ENCODE measurements around the gene NCMAP.

Gene NCMAP

GRCh38 chr1:24596401-24596880 is 40.6 kb downstream of the NCMAP start:
- no peak overlapping the region for H3K4me3 ChIP-seq (ENCODE audit: low read length)
- no peaks in the 10 kb centered on the region for H3K36me3 ChIP-seq (ENCODE audit: control insufficient read depth, low read length)
- no peaks in the 10 kb centered on the region for H3K9me2 ChIP-seq (replicated peaks; ENCODE audit: control insufficient read depth, low read length)
- H3K79me2 ChIP-seq (ENCODE audit: control insufficient read depth, low read length) = no peaks in the 10 kb centered on the region
- H3K27me3 ChIP-seq (ENCODE audit: control insufficient read depth, low read length) = peaks cover 16% of the 10 kb centered on the region; the same call in 1 of the 2 replicates
- no peaks in the 10 kb centered on the region for H3F3A ChIP-seq (ENCODE audit: control insufficient read depth, insufficient read depth)
- H3K4me2 ChIP-seq (ENCODE audit: low read length) = no peak overlapping the region
- H3K4me1 ChIP-seq (ENCODE audit: control insufficient read depth, low read length) = no peaks in the 10 kb centered on the region
- no peaks in the 10 kb centered on the region for H3K9me3 ChIP-seq (ENCODE audit: control insufficient read depth, insufficient read depth, low read length)
- TF ChIP-seq EZH2phosphoT487 (IDR thresholded peaks at IDR 0.05; ENCODE audit: borderline replicate concordance, low read length) (no peak), CTCF (IDR thresholded peaks at IDR 0.05; ENCODE audit: low read depth, low read length, poor library complexity, severe bottlenecking) (no peak)
- H3K27ac ChIP-seq (ENCODE audit: low read depth, low read length) = no peak overlapping the region
- H4K20me1 ChIP-seq (ENCODE audit: control insufficient read depth, insufficient read depth, low read depth, low read length) = no peaks in the 10 kb centered on the region

DNA sequence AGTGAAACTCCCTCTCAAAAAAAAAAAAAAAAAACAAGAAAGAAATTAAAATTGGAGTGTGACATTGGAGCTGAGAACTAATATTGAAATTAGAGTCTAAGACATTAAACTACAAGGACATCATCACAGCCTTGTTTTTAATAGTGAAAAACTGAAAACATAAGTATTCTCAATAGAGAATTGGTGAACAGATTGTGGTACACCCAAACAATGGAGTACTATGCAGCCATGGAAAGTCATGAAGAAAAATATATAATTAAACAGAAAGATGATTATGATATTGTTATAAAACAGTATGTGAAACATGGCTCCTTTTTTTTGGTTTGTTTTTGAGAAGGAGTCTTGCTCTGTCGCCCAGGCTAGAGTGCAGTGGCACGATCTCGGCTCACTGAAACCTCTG is 43.4 kb downstream of the NCMAP start:
- no peaks in the 10 kb centered on the region for H3F3A ChIP-seq (ENCODE audit: control insufficient read depth, insufficient read depth)
- H3K27ac ChIP-seq (ENCODE audit: low read depth, low read length) = no peak overlapping the region
- H3K36me3 ChIP-seq (ENCODE audit: control insufficient read depth, low read length) = no peaks in the 10 kb centered on the region
- H3K4me1 ChIP-seq (ENCODE audit: control insufficient read depth, low read length) = no peaks in the 10 kb centered on the region
- no peaks in the 10 kb centered on the region for H3K9me3 ChIP-seq (ENCODE audit: control insufficient read depth, insufficient read depth, low read length)
- no peaks in the 10 kb centered on the region for H3K79me2 ChIP-seq (ENCODE audit: control insufficient read depth, low read length)
- TF ChIP-seq CTCF (IDR thresholded peaks at IDR 0.05; ENCODE audit: low read depth, low read length, poor library complexity, severe bottlenecking) (no peak), EZH2phosphoT487 (IDR thresholded peaks at IDR 0.05; ENCODE audit: borderline replicate concordance, low read length) (no peak)
- H3K4me2 ChIP-seq (ENCODE audit: low read length) = no peak overlapping the region
- no peaks in the 10 kb centered on the region for H3K9me2 ChIP-seq (replicated peaks; ENCODE audit: control insufficient read depth, low read length)
- H3K27me3 ChIP-seq (ENCODE audit: control insufficient read depth, low read length) = peaks cover 14% of the 10 kb centered on the region; the same call in 1 of the 2 replicates
- H4K20me1 ChIP-seq (ENCODE audit: control insufficient read depth, insufficient read depth, low read depth, low read length) = no peaks in the 10 kb centered on the region
- H3K4me3 ChIP-seq (ENCODE audit: low read length) = no peak overlapping the region

- Histone ChIP-seq H3K4me2 (ENCODE audit: low read length) (no peak overlapping the region), H3F3A (ENCODE audit: control insufficient read depth, insufficient read depth) (no peaks in the 10 kb centered on the region), H3K4me3 (ENCODE audit: low read length) (no peak overlapping the region), H3K27me3 (ENCODE audit: control insufficient read depth, low read length) (peaks cover 7% of the 10 kb centered on the region; the same call in 1 of the 2 replicates), H4K20me1 (ENCODE audit: control insufficient read depth, insufficient read depth, low read depth, low read length) (no peaks in the 10 kb centered on the region), H3K27ac (ENCODE audit: low read depth, low read length) (no peak overlapping the region), H3K9me2 (replicated peaks; ENCODE audit: control insufficient read depth, low read length) (no peaks in the 10 kb centered on the region), H3K4me1 (ENCODE audit: control insufficient read depth, low read length) (no peaks in the 10 kb centered on the region), H3K36me3 (ENCODE audit: control insufficient read depth, low read length) (no peaks in the 10 kb centered on the region), H3K9me3 (ENCODE audit: control insufficient read depth, insufficient read depth, low read length) (no peaks in the 10 kb centered on the region), H3K79me2 (ENCODE audit: control insufficient read depth, low read length) (no peaks in the 10 kb centered on the region)
- TF ChIP-seq EZH2phosphoT487 (IDR thresholded peaks at IDR 0.05; ENCODE audit: borderline replicate concordance, low read length) (no peak), CTCF (IDR thresholded peaks at IDR 0.05; ENCODE audit: low read depth, low read length, poor library complexity, severe bottlenecking) (no peak)
Measured at GRCh38 chr1:24600551-24600950, 44.7 kb downstream of the NCMAP start.
